ENCODE results near the gene STX10. TPM values are rescaled to one million over a fixed set of nuclear protein-coding genes. Genes with fewer than 3 reads are reported as not detected.
"Not testable (repeated sequence)": the region's sequence is repeated elsewhere in the genome, so short reads cannot be mapped to it uniquely, and the experiment has no call there.

The STX10 gene
- total and polyA plus RNA-seq, 2 donors (not counting 3 experiments of a cell fraction or from before 2014, with no cell fraction given), result 63.1 to 91.6 TPM

DNA sequence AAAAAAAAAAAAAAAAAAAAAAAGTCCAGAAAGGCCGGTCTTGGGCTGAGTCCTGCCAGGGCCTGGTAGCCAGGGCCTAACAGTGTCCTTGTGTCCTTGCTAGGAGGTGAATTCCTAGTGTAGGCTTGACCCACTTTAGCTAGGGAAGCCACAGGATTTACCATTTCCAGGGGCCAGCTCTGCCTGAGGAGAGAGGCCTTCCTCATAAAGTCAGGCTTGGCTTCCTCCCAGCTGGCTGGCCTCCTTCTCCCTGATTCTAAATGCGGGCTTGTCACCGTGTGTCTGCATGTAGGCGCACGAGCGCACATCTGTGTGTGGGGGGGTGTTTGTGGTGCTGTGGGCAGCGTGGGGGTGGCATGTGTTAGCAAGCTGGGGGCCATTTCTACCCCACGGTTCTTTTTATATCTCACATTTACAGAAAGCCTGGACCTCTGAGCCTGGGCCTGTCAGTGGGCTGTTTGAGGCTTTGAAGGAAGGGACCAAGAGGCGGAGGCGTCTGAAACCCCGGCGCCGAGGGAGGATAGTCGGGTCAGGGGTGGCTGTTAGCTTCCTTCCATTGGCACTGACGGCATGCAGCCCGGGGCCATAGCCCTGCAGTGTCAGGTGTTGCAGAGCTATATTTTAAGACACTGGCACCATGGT is 31.7 kb upstream of the STX10 start:
- dilution Hi-C loops (cut with MboI; ENCODE audit: extremely low pct_ligation_motif_present, low sequenced_read_pairs), result no loop called here
- Histone ChIP-seq H2AFZ (ENCODE audit: low read depth, low read length) (peak overlapping the region; percentile 5), H3K79me2 (ENCODE audit: control insufficient read depth, insufficient read depth, low read length) (no peaks in the 10 kb centered on the region), H3K9me3 (replicated peaks; ENCODE audit: control insufficient read depth, insufficient read depth, low read length) (no peaks in the 10 kb centered on the region), H3K9me1 (replicated peaks; ENCODE audit: control insufficient read depth, extremely low read depth, insufficient read depth, low read length) (no peaks in the 10 kb centered on the region), H4K20me1 (replicated peaks; ENCODE audit: control insufficient read depth, extremely low read depth, insufficient read depth, low read length) (no peaks in the 10 kb centered on the region), H3K27ac (ENCODE audit: insufficient read depth, low read depth, low read length) (no peak overlapping the region), H3K36me3 (ENCODE audit: control insufficient read depth in 2 of 2, extremely low read depth in 1 of 2, insufficient read depth in 2 of 2, low read length in 2 of 2) (no peaks in the 10 kb centered on the region), H3K9ac (replicated peaks; ENCODE audit: extremely low read depth, insufficient read depth, low read length) (no peak overlapping the region), H3K4me3 (replicated peaks in 1 of 3; ENCODE audit: insufficient read depth in 1 of 3, low read depth in 1 of 3, low read length in 3 of 3) (no peak overlapping the region), H3K4me2 (ENCODE audit: insufficient read depth, low read length) (no peak overlapping the region), H3K4me1 (ENCODE audit: control insufficient read depth, extremely low read depth, insufficient read depth, low read length) (no peaks in the 10 kb centered on the region), H3K27me3 (ENCODE audit: control insufficient read depth in 2 of 2, insufficient read depth in 2 of 2, low read length in 2 of 2) (no peaks in the 10 kb centered on the region)
- DNase-seq (ENCODE audit: low read depth, low spot score) (peak; percentile 51), FAIRE-seq (no peak)
- TF ChIP-seq, protein P1, sequence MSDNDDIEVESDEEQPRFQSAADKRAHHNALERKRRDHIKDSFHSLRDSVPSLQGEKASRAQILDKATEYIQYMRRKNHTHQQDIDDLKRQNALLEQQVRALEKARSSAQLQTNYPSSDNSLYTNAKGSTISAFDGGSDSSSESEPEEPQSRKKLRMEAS (IDR thresholded peaks at IDR 0.05; ENCODE audit: insufficient read depth, insufficient read length), result no peak
- TF ChIP-seq MYC (IDR thresholded peaks at IDR 0.05; ENCODE audit: low read depth, low read length) (no peak), JUN (IDR thresholded peaks at IDR 0.05; ENCODE audit: borderline replicate concordance, insufficient read depth, insufficient read length, low read depth) (no peak), POLR2A (IDR thresholded peaks at IDR 0.05; ENCODE audit: low read depth, low read length) (no peak), EZH2 (IDR thresholded peaks at IDR 0.05; ENCODE audit: borderline replicate concordance, low read depth, low read length, severe bottlenecking) (no peak), FOS (IDR thresholded peaks at IDR 0.05; ENCODE audit: borderline replicate concordance, insufficient read depth, low read length) (no peak), POLR2AphosphoS5 (IDR thresholded peaks at IDR 0.05; ENCODE audit: insufficient read depth, low read depth, low read length) (no peak), GATA2 (IDR thresholded peaks at IDR 0.05; ENCODE audit: insufficient read depth, insufficient read length, low read depth, low read length) (no peak)
- TF ChIP-seq, protein P2, sequence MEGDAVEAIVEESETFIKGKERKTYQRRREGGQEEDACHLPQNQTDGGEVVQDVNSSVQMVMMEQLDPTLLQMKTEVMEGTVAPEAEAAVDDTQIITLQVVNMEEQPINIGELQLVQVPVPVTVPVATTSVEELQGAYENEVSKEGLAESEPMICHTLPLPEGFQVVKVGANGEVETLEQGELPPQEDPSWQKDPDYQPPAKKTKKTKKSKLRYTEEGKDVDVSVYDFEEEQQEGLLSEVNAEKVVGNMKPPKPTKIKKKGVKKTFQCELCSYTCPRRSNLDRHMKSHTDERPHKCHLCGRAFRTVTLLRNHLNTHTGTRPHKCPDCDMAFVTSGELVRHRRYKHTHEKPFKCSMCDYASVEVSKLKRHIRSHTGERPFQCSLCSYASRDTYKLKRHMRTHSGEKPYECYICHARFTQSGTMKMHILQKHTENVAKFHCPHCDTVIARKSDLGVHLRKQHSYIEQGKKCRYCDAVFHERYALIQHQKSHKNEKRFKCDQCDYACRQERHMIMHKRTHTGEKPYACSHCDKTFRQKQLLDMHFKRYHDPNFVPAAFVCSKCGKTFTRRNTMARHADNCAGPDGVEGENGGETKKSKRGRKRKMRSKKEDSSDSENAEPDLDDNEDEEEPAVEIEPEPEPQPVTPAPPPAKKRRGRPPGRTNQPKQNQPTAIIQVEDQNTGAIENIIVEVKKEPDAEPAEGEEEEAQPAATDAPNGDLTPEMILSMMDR (IDR thresholded peaks at IDR 0.05; ENCODE audit: extremely low read depth in 1 of 2, insufficient read depth in 1 of 2, low read depth in 1 of 2, low read length in 2 of 2), result no peak
- no TSS peak for BruUV-seq (replicated peaks)
- POLR2A ChIA-PET, result interaction anchor here (0.6 to 1.8 kb wide), 5 partner anchors 26 to 1337 kb away, joined by 3 to 7 read pairs (median 5); no protein-coding TSS in a partner anchor
- CTCF ChIA-PET, result interaction anchor here (0.5 to 1.6 kb wide), 4 partner anchors 9 to 18 kb away, joined by 3 to 5 read pairs (median 4); no protein-coding TSS in a partner anchor
- intact Hi-C loops (cut with micrococcal nuclease), result no loop called here

DNA sequence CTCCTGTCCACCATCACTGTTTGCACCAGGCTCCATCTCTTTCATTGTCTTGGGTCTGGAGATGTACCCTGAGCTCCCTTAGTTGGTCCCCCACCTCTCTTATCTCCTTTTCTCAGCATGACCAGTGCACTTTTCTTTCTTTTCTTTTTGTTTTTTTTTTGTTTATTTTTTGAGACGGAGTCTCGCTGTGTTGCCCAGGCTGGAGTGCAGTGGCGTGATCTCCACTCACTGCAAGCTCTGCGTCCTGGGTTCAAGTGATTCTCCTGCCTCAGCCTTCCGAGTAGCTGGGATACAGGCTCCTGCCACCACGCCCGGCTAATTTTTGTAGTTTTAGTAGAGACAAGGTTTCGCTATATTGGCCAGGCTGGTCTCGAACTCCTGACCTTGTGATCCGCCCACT is 28.1 kb upstream of the STX10 start:
- H3K9me1 ChIP-seq (replicated peaks; ENCODE audit: control insufficient read depth, extremely low read depth, insufficient read depth, low read length); DNase-seq (ENCODE audit: low read depth, low spot score); H4K20me1 ChIP-seq (replicated peaks; ENCODE audit: control insufficient read depth, extremely low read depth, insufficient read depth, low read length); FAIRE-seq; H3K4me1 ChIP-seq (ENCODE audit: control insufficient read depth, extremely low read depth, insufficient read depth, low read length); H2AFZ ChIP-seq (ENCODE audit: low read depth, low read length); H3K27ac ChIP-seq (ENCODE audit: insufficient read depth, low read depth, low read length); intact Hi-C loops (cut with micrococcal nuclease); H3K4me2 ChIP-seq (ENCODE audit: insufficient read depth, low read length); BruUV-seq (replicated peaks); H3K4me3 ChIP-seq (replicated peaks in 1 of 3; ENCODE audit: insufficient read depth in 1 of 3, low read depth in 1 of 3, low read length in 3 of 3); H3K9ac ChIP-seq (replicated peaks; ENCODE audit: extremely low read depth, insufficient read depth, low read length); H3K36me3 ChIP-seq (ENCODE audit: control insufficient read depth in 2 of 2, extremely low read depth in 1 of 2, insufficient read depth in 2 of 2, low read length in 2 of 2); H3K27me3 ChIP-seq (ENCODE audit: control insufficient read depth in 2 of 2, insufficient read depth in 2 of 2, low read length in 2 of 2); H3K9me3 ChIP-seq (replicated peaks; ENCODE audit: control insufficient read depth, insufficient read depth, low read length); POLR2A ChIA-PET; dilution Hi-C loops (cut with MboI; ENCODE audit: extremely low pct_ligation_motif_present, low sequenced_read_pairs); H3K79me2 ChIP-seq (ENCODE audit: control insufficient read depth, insufficient read depth, low read length): not testable (repeated sequence)
- CTCF ChIA-PET, result interaction anchor here (0.6 kb wide), 1 partner anchor 16 kb away, joined by 3 read pairs; no protein-coding TSS in a partner anchor

Measured in endothelial cell of umbilical vein (primary cell).